OCI-LY7 (cell line): ENCODE data around the gene STAT6.

ENCODE experiments used
- EZH2phosphoT487 ChIP-seq: fragments of 200-600 bp; sonication (generic); IDR thresholded peaks from 2 replicates; pipeline ENCODE4 v1.6.1; 2018; ENCODE audit warnings: low read depth, borderline replicate concordance, mild to moderate bottlenecking, mixed run types, antibody characterized with exemption, low read length, moderate library complexity, mixed read lengths
- TF ChIP-seq, protein P1 (sequence below): fragments of 200-600 bp; sonication (generic); conservative IDR thresholded peaks from 2 replicates; pipeline ENCODE4 v1.5.1; 2014; ENCODE audit warnings: mild to moderate bottlenecking, antibody characterized with exemption, low read length, moderate library complexity, mixed read lengths

DNA sequence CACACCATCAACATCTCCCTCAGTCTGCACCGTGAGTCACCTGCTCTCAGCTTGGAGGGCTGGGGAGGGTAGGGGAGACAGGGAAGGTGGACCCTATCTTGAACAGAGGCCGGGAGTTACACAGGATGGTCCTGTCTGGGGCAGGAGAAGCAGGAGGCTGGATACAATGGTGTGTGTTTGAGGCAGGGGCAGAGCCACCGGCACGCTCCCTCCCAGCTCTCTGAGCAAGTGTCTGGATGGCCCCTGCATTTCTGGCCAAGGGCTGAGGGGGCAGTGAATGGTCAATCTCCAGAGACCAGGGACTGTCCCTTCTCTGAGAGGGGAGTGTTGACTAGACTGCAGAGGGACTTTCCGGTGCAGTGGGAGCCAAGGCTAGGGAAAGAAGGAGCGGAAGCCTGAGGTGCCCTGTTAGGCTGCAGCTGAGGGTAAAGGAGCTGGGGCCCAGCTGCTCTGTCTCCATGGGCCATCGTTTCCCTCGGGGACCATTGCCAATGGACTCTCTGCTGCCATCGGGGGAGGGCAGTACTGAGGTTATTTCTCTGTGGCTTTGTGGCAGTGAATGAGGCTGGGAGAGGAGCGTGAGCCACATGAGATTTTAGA, 34.4 kb upstream of the STAT6 start:
- no peak for TF ChIP-seq EZH2phosphoT487
- TF ChIP-seq, protein P1, sequence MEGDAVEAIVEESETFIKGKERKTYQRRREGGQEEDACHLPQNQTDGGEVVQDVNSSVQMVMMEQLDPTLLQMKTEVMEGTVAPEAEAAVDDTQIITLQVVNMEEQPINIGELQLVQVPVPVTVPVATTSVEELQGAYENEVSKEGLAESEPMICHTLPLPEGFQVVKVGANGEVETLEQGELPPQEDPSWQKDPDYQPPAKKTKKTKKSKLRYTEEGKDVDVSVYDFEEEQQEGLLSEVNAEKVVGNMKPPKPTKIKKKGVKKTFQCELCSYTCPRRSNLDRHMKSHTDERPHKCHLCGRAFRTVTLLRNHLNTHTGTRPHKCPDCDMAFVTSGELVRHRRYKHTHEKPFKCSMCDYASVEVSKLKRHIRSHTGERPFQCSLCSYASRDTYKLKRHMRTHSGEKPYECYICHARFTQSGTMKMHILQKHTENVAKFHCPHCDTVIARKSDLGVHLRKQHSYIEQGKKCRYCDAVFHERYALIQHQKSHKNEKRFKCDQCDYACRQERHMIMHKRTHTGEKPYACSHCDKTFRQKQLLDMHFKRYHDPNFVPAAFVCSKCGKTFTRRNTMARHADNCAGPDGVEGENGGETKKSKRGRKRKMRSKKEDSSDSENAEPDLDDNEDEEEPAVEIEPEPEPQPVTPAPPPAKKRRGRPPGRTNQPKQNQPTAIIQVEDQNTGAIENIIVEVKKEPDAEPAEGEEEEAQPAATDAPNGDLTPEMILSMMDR = no peak
